GM12874 (cell line): Measurements from ENCODE around the gene GRIN1.

Experiments used
- CTCF ChIP-seq: IDR thresholded peaks from 2 replicates; pipeline ENCODE4 v1.5.1; 2011; ENCODE audit warnings: low read depth, mild to moderate bottlenecking, control low read depth, low read length, moderate library complexity; ENCODE audit not compliant: insufficient read depth

GRIN1 gene

GRCh38 chr9:137157618-137158415 is 18.9 kb downstream of the GRIN1 start:
- no peak for TF ChIP-seq CTCF

DNA sequence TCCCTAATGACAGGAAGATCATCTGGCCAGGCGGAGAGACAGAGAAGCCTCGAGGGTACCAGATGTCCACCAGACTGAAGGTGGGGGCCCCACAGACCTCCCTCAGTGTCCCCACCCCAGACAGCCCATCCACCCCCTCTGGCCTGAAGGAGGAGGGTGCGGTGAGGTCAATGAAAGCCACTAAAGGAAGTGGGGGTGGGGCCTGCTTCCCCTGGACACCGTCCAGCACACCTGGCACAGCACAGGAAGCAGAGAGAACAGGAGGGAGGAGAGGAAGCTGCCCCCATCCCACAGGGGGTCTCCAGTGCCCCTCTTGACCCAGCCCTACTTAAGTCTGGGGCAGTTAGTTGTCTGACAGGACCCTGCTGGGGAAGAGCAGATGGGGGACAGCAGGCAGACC is 19.7 kb downstream of the GRIN1 start:
- TF ChIP-seq CTCF = no peak

- no peak for TF ChIP-seq CTCF
Measured at GRCh38 chr9:137159105-137160053, 20.4 kb downstream of the GRIN1 start.

DNA sequence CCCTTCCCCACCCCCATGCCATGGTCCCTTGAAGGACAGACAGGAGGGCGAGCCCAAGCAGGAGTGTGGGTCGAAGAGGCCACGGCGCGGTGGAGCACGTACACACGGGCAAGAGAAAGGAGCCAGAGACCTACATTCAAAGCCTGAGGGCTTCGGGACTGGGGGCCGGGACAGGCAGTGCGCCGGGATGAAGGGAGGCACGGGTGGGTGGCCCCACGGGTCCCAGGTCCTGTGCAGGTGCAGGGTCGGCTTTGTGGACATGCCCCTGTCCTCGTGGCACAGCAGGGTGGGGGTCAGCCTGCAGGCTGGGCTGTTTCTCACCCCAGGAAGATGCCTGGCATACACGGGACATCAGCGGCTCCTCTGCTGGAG is 21.1 kb downstream of the GRIN1 start:
- TF ChIP-seq CTCF = no peak

DNA sequence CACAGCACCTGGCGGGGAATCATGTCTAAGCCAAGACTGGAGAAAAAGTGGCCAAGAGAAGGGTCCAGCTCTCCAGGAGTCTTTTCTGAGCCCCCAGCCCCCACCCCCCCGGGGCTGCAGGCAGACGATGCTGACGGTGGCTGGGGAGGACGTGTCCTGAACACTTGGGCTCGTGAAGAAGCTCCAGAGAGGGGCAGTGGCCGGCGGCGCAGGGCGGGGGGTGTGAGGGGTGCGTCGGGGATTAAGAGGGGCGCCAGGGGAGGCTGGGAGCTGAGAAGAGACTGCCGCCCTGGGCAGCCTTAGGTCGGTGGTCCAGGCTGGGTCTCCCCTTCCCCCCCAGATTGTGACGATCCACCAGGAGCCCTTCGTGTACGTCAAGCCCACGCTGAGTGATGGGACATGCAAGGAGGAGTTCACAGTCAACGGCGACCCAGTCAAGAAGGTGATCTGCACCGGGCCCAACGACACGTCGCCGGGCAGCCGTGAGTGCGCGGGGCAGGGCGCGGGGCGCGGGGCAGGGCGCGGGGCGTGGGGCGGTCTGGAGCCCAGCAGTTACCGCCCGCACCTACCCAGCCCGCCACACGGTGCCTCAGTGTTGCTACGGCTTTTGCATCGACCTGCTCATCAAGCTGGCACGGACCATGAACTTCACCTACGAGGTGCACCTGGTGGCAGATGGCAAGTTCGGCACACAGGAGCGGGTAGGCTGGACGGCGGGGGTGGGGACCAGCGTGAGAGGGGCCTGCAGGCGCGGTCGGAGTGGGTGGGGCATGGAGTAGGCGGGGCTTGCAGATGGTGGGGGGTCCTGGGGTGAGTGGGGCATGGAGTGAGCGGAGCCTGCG is 22.0 kb downstream of the GRIN1 start:
- no peak for TF ChIP-seq CTCF

DNA sequence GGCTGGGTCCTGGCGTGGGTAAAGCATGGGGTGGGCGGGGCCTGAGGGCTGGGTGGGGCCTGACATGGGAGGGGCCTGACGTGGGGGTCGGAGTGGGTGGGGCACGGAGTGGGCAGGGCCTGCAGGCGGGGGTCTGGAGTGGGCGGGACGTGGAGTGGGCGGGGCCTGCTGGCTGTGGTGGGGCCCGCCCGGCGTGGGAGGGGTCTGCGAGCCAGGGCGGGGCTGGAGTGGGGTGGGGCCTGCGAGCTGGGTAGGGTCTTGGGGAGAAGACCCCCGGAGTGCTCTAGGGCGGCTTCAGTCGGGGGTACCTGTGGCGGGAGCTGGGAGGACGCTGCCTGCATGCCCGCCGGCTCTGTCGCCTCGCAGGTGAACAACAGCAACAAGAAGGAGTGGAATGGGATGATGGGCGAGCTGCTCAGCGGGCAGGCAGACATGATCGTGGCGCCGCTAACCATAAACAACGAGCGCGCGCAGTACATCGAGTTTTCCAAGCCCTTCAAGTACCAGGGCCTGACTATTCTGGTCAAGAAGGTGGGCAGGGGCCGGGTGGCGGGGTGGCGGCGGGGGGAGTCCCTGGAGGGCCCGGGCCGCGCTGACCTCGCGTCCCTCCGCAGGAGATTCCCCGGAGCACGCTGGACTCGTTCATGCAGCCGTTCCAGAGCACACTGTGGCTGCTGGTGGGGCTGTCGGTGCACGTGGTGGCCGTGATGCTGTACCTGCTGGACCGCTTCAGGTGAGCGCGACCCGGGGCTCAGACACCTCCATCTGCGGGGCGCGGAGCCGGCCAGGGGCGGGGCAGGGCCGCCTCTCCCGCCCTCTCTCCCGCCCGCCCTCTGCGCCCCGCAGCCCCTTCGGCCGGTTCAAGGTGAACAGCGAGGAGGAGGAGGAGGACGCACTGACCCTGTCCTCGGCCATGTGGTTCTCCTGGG is 22.9 kb downstream of the GRIN1 start:
- TF ChIP-seq CTCF = no peak
